ENCODE data around the gene CEP128. TPM values are rescaled to one million over a fixed set of nuclear protein-coding genes. Genes with fewer than 3 reads are reported as not detected.

CEP128 gene
- total RNA-seq: 4.7 and 4.8 TPM in 2 replicates

GRCh38 chr14:80941241-80942185 lies at the start of gene CEP128:
TSS of gene CEP128 (minus strand) at chr14:80941738.

DNA sequence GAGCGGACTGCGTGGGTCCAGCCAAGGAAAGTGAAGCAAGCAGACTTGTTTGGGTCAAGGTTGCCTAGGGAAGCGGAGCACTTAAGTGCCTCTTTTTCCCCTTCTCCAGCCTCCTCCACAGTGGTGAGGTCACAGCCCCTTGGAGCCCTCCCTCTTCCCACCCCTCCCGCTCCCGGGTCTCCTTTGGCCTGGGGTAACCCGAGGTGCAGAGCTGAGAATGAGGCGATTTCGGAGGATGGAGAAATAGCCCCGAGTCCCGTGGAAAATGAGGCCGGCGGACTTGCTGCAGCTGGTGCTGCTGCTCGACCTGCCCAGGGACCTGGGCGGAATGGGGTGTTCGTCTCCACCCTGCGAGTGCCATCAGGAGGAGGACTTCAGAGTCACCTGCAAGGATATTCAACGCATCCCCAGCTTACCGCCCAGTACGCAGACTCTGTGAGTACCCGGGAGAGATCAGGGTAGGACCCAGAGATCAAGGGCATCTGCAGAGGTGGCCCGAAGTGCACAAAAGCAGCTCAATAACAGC lies 13.9 kb upstream of the CEP128 start, which contains the start of gene TSHR:
Gene TSHR (plus strand): TSS at position 206 of the 526 bp plus-strand sequence. CDS start 60 bp downstream, at position 266.

Other genes starting within 250 kb of the CEP128 start
- not detected in 2 replicates for gene TSHR, start 13.9 kb upstream of the CEP128 start, total RNA-seq